GM04504 (cell line): Measurements from ENCODE around the gene EXOSC9.

Experiments used
- DNase-seq: peaks from one replicate; pipeline ENCODE4 v3.0.0-alpha.2; 2012; ENCODE audit warnings: low read depth

Gene EXOSC9

DNA sequence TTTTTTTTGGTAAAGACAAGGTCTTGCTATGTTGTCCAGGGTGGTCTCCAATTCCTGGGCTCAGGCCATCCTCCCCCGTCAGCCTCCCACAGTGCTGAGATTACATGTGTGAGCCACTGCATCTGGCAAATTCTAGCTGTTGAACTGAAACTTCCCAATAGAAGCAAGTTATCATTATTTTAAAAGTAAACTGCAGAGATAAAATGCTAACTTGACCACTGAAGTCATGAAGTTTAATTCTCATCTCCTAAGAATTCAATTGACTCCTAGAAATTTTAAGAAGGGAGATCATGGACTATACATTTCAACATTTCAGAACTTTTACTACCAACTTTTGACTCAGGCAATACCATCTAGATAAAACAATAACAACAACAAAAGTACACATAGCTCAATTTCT is 11.7 kb upstream of the EXOSC9 start:
- DNase-seq, result no peak

DNA sequence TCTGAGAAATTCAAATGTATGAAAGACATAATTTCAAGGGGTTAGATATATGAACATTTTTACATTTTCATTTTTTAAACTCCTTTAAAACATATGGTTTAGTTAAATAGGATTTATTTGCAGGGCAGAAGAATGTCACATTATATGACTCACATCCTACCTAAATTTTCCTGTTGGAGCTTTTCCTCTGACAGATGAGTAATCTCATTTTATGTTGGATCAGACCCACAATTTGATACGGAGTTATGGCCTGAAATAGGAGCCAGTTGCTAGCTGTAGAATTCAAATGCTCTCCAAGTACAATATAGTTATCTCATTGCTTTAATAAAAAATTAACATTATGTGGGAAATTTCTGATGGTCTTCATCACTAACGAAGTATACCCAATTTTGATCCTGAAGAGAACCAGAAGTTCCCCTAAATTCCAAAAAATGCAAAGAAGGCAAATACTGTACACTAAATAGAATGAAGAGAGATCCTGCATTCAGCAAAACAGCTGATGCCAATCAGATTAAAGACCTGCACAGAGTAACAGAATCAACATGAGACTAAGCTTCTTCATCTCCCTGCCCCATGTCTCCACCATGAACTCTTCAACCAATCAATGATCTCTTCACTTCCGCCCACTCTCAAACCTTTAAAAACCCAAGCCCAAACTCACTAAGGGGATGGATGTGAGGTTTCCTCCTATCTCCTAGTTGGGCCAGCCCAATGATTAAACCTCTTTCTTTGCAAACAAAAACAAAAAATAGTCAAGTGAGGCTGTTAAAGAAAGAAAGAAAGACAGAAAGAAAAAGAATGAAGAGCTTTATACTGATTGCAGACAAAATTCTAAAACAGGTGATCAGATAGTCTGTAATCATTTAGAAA is 10.9 kb upstream of the EXOSC9 start:
- peak; percentile 65 for DNase-seq

DNA sequence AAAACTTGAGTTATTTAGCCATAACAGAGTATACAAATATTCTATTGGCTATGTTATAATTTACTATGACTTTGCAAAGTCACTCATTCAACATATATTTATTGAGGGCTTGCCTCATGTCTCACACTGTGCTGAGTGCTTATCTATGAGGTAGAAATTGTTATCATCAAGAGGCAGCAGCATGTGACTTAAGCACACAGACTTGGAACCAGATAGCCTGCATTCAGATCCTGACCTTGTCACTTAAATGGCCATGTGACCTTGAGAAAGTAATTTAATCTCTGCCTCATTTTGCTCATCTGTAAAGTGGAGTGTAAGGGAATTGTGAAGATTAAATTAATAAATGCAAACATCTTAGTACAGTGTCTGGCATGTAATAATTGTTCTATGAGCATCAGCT is 10.1 kb upstream of the EXOSC9 start:
- no peak for DNase-seq

GRCh38 chr4:121791481-121791880 is 9.6 kb upstream of the EXOSC9 start:
- DNase-seq, result peak; percentile 62

DNA sequence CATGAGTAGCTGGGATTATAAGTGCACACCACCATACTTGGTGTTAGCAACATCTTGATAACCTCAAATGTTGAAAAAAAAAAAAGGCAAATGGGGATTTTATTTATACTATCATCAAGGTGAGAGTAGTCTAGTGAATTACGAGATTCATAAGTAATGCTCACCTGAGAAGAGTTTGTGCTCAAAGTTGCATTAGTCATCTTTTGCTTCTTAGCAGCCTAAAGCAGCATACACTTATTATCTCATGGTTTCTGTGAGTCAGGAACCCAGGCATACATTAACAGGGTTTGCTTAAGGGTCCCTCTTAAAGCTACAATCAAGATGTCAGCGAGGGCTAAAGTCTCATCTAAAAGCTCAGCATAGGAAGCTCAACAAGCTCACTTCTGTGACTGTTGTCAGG is 8.2 kb upstream of the EXOSC9 start:
- DNase-seq, result no peak

DNA sequence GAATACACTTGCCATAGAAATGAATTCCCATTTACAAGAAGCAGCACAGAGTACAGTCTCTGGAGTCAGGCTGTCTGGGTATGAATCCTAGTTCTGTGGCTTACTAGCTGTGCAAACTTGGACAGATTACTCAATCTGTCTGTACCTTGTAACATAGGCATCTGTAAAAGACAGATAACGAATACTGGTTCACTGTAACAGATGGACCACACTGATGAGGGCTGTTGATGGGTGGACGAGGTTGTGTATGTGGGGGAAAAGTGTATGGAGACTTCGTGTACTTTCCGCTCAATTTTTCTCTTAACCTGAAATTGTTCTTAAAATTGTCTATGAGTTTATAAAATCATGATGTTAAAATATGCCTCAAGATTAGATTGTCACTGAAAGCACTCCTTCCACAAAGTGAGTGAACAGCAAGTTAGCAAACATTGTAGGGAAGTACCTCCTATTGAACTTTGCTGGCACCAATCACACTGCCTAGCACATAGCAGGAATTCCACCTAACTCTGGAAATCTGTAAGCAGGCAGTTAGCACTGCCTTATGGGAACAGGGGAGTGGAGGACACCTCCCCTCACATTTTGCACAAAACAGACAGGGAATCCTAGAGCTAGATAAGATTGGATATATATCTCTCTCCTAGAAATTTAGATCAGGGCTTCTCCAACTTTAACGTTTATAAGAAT is 6.5 kb upstream of the EXOSC9 start:
- DNase-seq, result no peak

DNA sequence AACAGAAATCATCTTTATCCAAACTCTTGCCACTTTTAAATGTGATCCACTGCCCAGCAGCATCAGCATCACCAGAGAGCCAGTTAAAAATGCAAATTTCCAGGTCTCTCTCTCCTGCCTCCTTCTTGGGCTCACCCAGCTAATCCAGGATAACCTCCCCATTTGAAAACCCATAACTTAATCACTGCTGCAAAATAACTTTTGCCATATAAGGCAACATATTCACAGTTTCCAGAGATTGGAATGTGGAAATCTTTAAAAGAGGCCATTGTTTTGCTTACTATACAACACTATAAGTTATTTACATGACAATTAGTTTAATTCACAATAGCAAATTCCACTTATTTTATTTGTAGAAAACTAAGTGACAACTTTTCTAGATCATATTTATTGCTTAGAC is 4.8 kb upstream of the EXOSC9 start:
- no peak for DNase-seq

DNA sequence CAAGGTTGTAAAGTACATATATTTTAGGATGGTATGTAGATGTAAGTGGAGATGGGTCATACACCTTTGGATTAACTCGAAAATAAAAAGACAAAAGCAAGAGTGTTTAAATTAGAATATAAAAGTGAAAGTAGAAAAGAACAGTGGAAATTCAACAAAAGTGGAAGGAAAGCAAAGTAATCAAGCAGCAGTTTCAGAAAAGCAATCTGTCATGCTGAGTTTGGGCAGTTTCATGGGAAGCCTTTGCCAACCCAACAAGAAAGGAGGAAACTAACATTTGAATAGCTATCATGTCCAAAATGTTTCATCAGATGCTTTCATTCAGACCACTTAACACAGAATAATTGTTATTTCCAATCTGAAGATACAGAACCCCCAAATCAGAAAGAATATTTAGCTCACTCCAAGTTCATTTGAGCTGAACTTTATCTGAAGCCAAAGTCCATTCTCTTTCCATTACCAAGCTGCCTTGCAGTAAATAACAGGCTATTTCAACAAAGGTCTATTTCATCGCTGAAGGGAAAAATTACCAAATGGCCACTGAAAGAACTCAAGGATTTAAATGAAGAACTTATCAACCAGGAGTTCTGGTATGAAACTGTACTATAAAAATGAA is 1.8 kb upstream of the EXOSC9 start:
- no peak for DNase-seq

- DNase-seq, result no peak
Measured at GRCh38 chr4:121799867-121800501, 1.1 kb upstream of the EXOSC9 start.

GRCh38 chr4:121800638-121800960 is 524 bp upstream of the EXOSC9 start:
- DNase-seq, result no peak

DNA sequence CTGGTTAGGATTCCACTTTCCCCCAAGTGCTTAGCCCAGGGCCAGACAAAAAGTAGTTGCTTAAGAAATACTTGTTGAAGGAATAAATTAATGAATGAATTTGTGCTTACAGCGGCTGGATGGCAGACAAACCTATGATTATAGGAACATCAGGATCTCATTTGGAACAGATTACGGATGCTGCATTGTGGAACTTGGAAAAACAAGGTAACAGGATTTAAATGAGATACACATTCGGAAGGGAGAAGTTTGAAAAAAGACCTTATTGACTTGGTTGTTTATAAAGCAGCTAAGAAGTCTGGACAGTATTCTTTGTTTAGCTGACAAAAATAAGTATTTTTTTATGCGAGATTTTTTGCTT is 572 bp downstream of the EXOSC9 start:
- DNase-seq, result no peak

- DNase-seq, result no peak
Measured at GRCh38 chr4:121806411-121806810, 5.3 kb downstream of the EXOSC9 start.

GRCh38 chr4:121811122-121811521 is 10.0 kb downstream of the EXOSC9 start:
- DNase-seq, result no peak

DNA sequence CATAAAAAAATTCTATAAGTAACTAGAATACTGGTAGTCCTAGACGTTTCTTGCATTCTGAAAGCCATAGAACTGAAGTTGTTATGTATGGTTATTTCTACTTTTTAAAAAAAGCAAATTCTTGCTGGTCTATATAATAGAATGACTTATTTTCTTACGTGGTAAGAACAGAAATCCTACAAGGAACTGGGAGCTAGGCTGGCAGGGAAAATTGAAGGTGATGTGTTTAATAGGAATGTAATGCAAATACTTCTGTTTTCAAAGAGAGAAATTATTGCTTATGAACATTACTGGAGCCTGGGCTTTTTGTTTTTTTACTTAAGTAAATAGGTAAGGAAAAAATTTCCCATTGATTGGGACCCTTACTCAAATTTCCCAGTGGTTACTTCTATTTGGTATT is 13.6 kb downstream of the EXOSC9 start:
- DNase-seq, result no peak

DNA sequence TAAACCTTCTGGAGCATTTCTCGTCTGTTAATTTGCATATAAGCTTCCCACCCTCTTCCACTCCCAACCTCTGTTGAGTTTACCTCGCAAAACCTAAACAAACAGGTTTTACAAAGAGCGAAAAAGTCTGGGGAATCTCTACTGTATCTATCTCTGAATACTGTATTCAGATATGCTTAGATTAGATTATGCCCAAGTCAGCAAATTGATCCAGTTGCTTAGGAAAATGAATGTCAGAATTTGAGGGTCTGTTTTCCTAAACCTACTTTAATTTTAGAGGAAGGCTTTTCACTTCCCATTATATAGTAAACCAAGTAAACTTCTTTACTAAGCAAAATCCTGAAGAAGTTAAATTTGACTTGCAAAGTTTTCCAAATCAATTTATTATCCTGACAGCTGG is 15.9 kb downstream of the EXOSC9 start:
- no peak for DNase-seq

- no peak for DNase-seq
Measured at GRCh38 chr4:121817701-121818100, 16.6 kb downstream of the EXOSC9 start.

DNA sequence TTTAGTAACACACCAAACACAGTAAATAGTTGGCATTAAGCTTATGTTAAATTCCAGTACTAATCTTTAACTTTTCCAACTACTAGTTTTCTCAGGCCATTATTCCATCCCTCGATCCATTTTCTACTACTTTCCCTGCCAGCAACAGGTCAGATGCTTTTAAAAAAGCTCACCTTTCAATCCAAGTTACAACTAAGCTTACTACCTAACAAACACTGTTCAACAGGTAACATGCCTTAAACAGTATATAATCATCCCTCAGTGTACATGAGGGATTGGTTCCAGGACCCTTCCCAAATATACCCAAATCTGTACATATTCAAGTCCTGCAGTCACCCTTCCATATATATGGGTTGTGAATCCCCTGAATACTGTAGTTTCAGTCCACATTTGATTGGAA is 17.1 kb downstream of the EXOSC9 start:
- no peak for DNase-seq

- DNase-seq, result no peak
Measured at GRCh38 chr4:121819216-121819965, 18.3 kb downstream of the EXOSC9 start.

GRCh38 chr4:121822047-121822446 is 20.9 kb downstream of the EXOSC9 start:
- no peak for DNase-seq

GRCh38 chr4:121822796-121823504 is 21.8 kb downstream of the EXOSC9 start:
- no peak for DNase-seq

DNA sequence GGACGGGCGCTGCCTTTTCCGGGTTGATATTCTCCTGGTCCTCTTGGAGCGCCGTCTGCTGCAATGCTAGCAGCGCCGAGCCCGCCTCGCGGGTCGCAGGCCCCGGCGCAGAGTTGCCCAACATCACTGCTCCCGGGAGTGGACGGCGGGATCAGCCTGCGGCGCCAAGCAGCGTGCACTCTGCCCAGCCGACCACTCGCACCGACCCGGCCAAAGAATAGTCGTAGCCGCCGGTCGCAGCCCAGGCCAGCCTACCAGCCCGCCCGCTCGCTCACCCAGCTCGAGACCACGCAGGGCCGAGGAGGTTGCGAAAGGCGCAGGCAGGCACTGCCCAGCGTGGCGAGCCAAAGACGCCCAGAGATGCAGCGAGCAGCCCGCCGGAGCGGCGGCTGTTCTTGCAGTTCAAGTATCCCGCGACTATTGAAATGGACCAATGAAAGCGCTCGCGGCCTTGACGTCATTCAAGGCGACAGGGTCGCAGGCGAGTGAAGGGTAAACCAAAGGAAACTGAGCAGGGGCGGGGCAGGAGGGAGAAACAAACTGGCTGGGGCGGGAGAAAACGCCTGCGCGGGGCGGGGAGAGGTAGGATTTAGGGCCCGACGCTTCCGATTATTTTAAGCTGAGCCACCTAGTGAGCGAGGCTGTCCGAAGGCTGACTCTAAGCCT is 22.5 kb downstream of the EXOSC9 start, which contains the start of gene CCNA2:
Gene CCNA2, minus strand, starts transcription at position 379 of the 666 bp plus-strand sequence. Its CDS starts 255 bp downstream, at position 124.
- peak; percentile 91 for DNase-seq
